Measurements from ENCODE around the gene REEP1.

GRCh38 chr2:86214503-86214832 is 123.0 kb downstream of the REEP1 start:
- TF ChIP-seq TCF7L2 (IDR thresholded peaks at IDR 0.05; ENCODE audit: low read depth, low read length) (no peak), ZNF263 (CRISPR knock-in tag; IDR thresholded peaks at IDR 0.05) (no peak), FOXA1 (IDR thresholded peaks at IDR 0.05) (no peak), FOXA1 (CRISPR knock-in tag; IDR thresholded peaks at IDR 0.05) (no peak), PCBP2 (optimal IDR thresholded peaks at IDR 0.05; ENCODE audit: low read depth, low read length, poor library complexity, severe bottlenecking) (no peak), ZNF704 (CRISPR knock-in tag; IDR thresholded peaks at IDR 0.05; ENCODE audit: borderline replicate concordance) (no peak), SCMH1 (CRISPR knock-in tag; IDR thresholded peaks at IDR 0.05; ENCODE audit: borderline replicate concordance) (no peak), BRF2 (CRISPR knock-in tag; IDR thresholded peaks at IDR 0.05) (no peak), RCOR2 (CRISPR knock-in tag; IDR thresholded peaks at IDR 0.05) (no peak), ZNF562 (CRISPR knock-in tag; IDR thresholded peaks at IDR 0.05; ENCODE audit: borderline replicate concordance) (no peak), KAT7 (CRISPR knock-in tag; IDR thresholded peaks at IDR 0.05; ENCODE audit: borderline replicate concordance) (no peak), ZNF142 (CRISPR knock-in tag; IDR thresholded peaks at IDR 0.05) (no peak), POLR2A (IDR thresholded peaks at IDR 0.05; ENCODE audit: insufficient read depth in 1 of 2, low read depth in 2 of 2, low read length in 2 of 2) (no peak), KLF11 (CRISPR knock-in tag; IDR thresholded peaks at IDR 0.05) (no peak), ASH2L (IDR thresholded peaks at IDR 0.05; ENCODE audit: insufficient read length, low read depth, low read length) (no peak)
